Breast epithelium (tissue), 3 donors: ENCODE results near the gene BCAS3.

Experiments used
- POLR2A ChIP-seq: fragments of 450-650 bp; IDR thresholded peaks from one replicate; pipeline ENCODE4 v1.6.1; 2016; ENCODE audit warnings: antibody characterized with exemption, mild to moderate bottlenecking, moderate library complexity
- TF ChIP-seq, protein P1 (sequence below), 3 donors: fragments of 450-650 bp; IDR thresholded peaks; one replicate each; pipeline ENCODE4 v1.5.1; 2016 to 2017; ENCODE audit warnings: antibody characterized with exemption in 3 of 3, mild to moderate bottlenecking in 3 of 3, moderate library complexity in 3 of 3

DNA sequence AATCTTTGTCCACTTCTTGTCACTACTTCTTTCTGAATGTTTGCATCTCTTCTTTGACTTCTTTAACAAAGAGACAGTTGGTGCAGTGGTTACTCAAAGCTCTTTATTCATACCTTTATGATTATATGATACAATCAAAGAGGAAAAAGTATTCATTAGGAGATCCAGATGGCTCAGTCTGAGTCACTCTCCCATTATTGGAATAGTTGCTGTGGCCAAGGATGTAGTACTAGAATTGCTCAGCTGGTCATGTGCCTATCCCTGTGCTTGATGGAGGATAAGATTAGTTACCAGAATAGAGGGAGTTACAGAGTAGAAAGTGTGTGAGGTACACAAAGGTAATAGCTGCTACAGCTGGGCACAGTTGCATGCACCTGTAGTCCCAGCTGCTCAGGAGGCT, 18.3 kb downstream of the BCAS3 start:
- TF ChIP-seq, protein P1, sequence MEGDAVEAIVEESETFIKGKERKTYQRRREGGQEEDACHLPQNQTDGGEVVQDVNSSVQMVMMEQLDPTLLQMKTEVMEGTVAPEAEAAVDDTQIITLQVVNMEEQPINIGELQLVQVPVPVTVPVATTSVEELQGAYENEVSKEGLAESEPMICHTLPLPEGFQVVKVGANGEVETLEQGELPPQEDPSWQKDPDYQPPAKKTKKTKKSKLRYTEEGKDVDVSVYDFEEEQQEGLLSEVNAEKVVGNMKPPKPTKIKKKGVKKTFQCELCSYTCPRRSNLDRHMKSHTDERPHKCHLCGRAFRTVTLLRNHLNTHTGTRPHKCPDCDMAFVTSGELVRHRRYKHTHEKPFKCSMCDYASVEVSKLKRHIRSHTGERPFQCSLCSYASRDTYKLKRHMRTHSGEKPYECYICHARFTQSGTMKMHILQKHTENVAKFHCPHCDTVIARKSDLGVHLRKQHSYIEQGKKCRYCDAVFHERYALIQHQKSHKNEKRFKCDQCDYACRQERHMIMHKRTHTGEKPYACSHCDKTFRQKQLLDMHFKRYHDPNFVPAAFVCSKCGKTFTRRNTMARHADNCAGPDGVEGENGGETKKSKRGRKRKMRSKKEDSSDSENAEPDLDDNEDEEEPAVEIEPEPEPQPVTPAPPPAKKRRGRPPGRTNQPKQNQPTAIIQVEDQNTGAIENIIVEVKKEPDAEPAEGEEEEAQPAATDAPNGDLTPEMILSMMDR (IDR thresholded peaks at IDR 0.05) = no peak
- TF ChIP-seq POLR2A = no peak
